GM23338 (cell line): ENCODE results near the gene NEU4.

ENCODE experiments used
- CREB1 ChIP-seq: fragments of 250-450 bp; sonication (Bioruptor Pico); IDR thresholded peaks from 2 replicates; pipeline ENCODE4 v1.5.0; 2020; ENCODE audit warnings: low read depth, mild to moderate bottlenecking, moderate library complexity
- CTCF ChIP-seq, 2 experiments: fragments of 200-600 bp in 1 of 2; sonication (generic) in 1 of 2; conservative IDR thresholded peaks; 2 replicates each; pipeline versions ENCODE4 v1.5.1 to v1.6.1; 2016 to 2017; ENCODE audit warnings: antibody characterized with exemption in 2 of 2, low read depth in 2 of 2, mild to moderate bottlenecking in 2 of 2, moderate library complexity in 1 of 2
- ETS1 ChIP-seq: IDR thresholded peaks from 2 replicates; pipeline ENCODE4 v1.6.1; 2016; ENCODE audit warnings: antibody characterized with exemption
- EZH2 ChIP-seq: fragments of 200-600 bp; sonication (generic); IDR thresholded peaks from one replicate; pipeline ENCODE4 v1.8.0; 2017; ENCODE audit warnings: antibody characterized with exemption, mild to moderate bottlenecking, low read depth; ENCODE audit not compliant: unreplicated experiment
- EZH2phosphoT487 ChIP-seq: fragments of 200-600 bp; sonication (generic); IDR thresholded peaks from one replicate; pipeline ENCODE4 v1.8.1; 2018; ENCODE audit warnings: antibody characterized with exemption; ENCODE audit not compliant: unreplicated experiment
- JUNB ChIP-seq: IDR thresholded peaks from one replicate; pipeline ENCODE4 v1.6.1; 2016; ENCODE audit warnings: antibody characterized with exemption; ENCODE audit not compliant: unreplicated experiment
- NANOG ChIP-seq: IDR thresholded peaks from 2 replicates; pipeline ENCODE4 v1.6.1; 2016; ENCODE audit warnings: antibody characterized with exemption, borderline replicate concordance
- POLR2AphosphoS5 ChIP-seq: IDR thresholded peaks from 2 replicates; pipeline ENCODE4 v1.6.1; 2016; ENCODE audit warnings: antibody characterized with exemption, low read depth
- REST ChIP-seq: IDR thresholded peaks from one replicate; pipeline ENCODE4 v1.6.1; 2018; ENCODE audit warnings: antibody characterized with exemption; ENCODE audit not compliant: unreplicated experiment
- STAT1 ChIP-seq: IDR thresholded peaks from one replicate; pipeline ENCODE4 v1.6.1; 2016; ENCODE audit warnings: antibody characterized with exemption; ENCODE audit not compliant: unreplicated experiment
- ZNF114 ChIP-seq: fragments of 250-450 bp; sonication (Bioruptor Pico); IDR thresholded peaks from 2 replicates; pipeline ENCODE4 v1.5.0; 2020; ENCODE audit warnings: mild to moderate bottlenecking, moderate library complexity
- ZNF331 ChIP-seq: fragments of 250-450 bp; sonication (Bioruptor Pico); IDR thresholded peaks from 2 replicates; pipeline ENCODE4 v1.5.0; 2020; ENCODE audit warnings: low read depth, mild to moderate bottlenecking, moderate library complexity
- ZNF462 ChIP-seq: fragments of 250-450 bp; sonication (Bioruptor Pico); IDR thresholded peaks from 2 replicates; pipeline ENCODE4 v1.5.0; 2020; ENCODE audit warnings: mild to moderate bottlenecking, moderate library complexity

GRCh38 chr2:241855888-241856422 is 47.0 kb downstream of the NEU4 start:
- TF ChIP-seq EZH2phosphoT487 (no peak), POLR2AphosphoS5 (no peak), CTCF (conservative IDR thresholded peaks at IDR 0.05; ENCODE audit: low read depth in 2 of 2) (no peak), REST (no peak), EZH2 (no peak), CREB1 (CRISPR knock-in tag) (no peak), JUNB (no peak), ETS1 (no peak), STAT1 (no peak), ZNF462 (CRISPR knock-in tag) (no peak), ZNF331 (no peak), NANOG (no peak), ZNF114 (CRISPR knock-in tag) (no peak)
